ENCODE results near the gene UBE2E3. TPM values are rescaled to one million over a fixed set of nuclear protein-coding genes. Genes with fewer than 3 reads are reported as not detected.
"Not testable (repeated sequence)": the region's sequence is repeated elsewhere in the genome, so short reads cannot be mapped to it uniquely, and the experiment has no call there.

The UBE2E3 gene
- total RNA-seq, 1 donor = 172 TPM

DNA sequence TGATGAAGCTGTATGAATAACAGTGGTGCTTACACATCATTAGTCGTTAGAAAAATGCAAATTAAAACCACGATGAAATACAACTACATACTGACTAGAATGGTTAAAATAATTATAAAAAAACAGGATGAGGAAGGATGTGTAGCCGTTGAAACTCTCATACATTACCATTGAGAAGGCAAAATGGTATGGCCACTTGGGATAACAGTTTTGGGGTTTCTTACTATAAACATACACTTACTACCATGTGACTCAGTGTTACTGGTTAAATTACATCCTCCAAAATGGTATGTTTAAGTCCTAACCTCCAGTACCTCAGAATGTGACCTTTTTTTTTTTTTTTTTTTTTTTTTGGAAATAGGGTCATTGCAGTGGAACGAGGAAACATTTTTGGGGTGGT is 58.4 kb downstream of the UBE2E3 start:
- H3K4me3 ChIP-seq (ENCODE audit: low read depth, low read length) = no peak overlapping the region
- DNase-seq (ENCODE audit: low read depth) = no peak
- TF ChIP-seq, protein P1, sequence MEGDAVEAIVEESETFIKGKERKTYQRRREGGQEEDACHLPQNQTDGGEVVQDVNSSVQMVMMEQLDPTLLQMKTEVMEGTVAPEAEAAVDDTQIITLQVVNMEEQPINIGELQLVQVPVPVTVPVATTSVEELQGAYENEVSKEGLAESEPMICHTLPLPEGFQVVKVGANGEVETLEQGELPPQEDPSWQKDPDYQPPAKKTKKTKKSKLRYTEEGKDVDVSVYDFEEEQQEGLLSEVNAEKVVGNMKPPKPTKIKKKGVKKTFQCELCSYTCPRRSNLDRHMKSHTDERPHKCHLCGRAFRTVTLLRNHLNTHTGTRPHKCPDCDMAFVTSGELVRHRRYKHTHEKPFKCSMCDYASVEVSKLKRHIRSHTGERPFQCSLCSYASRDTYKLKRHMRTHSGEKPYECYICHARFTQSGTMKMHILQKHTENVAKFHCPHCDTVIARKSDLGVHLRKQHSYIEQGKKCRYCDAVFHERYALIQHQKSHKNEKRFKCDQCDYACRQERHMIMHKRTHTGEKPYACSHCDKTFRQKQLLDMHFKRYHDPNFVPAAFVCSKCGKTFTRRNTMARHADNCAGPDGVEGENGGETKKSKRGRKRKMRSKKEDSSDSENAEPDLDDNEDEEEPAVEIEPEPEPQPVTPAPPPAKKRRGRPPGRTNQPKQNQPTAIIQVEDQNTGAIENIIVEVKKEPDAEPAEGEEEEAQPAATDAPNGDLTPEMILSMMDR (IDR thresholded peaks at IDR 0.05; ENCODE audit: insufficient read depth, low read length) = no peak

DNA sequence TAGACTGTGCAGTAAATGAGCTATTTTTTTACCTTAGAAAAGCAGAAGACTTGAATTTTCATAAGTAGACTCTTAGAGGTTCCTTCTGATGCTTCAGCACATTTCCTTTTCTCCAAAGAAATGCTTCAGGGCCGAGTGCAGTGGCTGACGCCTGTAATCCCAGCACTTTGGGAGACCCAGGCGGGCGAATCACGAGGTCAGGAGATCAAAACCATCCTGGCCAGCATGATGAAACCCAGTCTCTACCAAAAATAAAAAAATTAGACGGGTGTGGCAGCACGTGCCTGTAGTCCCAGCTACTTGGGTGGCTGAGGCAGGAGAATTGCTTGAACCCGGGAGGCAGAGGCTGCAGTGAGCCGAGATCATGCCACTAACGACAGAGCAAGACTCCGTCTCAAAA is 60.4 kb downstream of the UBE2E3 start:
- H3K4me3 ChIP-seq (ENCODE audit: low read depth, low read length); DNase-seq (ENCODE audit: low read depth): not testable (repeated sequence)

DNA sequence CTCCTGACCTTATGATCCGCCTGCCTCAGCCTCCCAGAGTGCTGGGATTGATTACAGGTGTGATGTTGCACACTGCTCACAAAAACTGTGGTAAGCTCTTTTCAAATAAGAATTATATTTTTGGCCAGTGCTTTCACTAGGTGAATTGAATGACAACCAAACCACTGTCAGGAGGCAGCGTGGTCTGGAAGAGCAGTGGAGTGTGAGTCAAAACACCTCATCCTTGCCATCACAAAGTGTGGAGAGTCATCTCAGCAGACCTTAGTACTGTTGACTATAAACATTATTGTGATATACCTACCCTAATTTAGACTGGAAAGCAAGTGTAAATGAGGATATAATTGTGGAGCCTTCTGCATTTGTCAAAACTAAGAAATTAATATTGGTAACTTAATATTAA is 61.3 kb downstream of the UBE2E3 start:
- DNase-seq (ENCODE audit: low read depth) = no peak
- no peak overlapping the region for H3K4me3 ChIP-seq (ENCODE audit: low read depth, low read length)
- TF ChIP-seq, protein P1 (IDR thresholded peaks at IDR 0.05; ENCODE audit: insufficient read depth, low read length) = no peak

DNA sequence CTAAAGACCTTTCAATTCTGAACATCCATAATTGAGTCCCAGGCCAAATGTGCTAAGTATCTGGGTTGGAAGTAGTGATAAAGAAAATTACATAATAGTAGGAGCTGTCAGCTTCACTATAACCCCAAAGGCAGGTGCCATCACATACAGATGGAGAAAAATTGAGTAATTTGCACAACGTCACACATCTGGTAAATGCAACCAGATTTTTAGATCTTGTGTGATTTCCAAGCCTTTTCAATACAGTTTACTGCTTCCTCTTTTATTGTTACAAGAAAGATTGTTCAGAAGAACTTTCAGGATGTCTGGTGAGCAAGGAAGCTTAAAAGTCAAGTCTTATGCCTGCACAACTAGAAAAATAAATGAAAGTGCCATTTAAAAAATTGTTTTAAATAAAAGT is 62.3 kb downstream of the UBE2E3 start:
- no peak for DNase-seq (ENCODE audit: low read depth)
- TF ChIP-seq, protein P1 (IDR thresholded peaks at IDR 0.05; ENCODE audit: insufficient read depth, low read length) = no peak
- H3K4me3 ChIP-seq (ENCODE audit: low read depth, low read length) = no peak overlapping the region

DNA sequence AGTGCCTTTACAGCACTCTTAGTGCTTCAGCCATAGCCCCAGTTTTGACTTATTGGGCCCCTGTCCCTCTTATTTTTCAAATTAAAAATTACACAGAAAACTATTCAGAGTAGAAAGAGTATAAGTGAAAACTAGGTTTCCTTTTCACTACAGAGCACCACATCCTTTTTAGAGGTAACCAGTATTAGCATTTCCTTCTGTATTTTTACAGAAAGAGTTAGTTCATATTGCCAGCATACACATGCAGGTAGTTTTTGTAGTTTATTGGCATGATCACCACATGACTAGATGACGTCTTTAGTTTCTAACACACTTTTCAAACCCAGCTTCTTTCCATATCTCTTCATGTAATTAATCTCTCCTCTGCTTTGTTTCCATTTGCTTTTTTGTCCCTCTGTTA is 66.4 kb downstream of the UBE2E3 start:
- TF ChIP-seq, protein P1 (IDR thresholded peaks at IDR 0.05; ENCODE audit: insufficient read depth, low read length) = no peak
- H3K4me3 ChIP-seq (ENCODE audit: low read depth, low read length) = no peak overlapping the region
- no peak for DNase-seq (ENCODE audit: low read depth)

DNA sequence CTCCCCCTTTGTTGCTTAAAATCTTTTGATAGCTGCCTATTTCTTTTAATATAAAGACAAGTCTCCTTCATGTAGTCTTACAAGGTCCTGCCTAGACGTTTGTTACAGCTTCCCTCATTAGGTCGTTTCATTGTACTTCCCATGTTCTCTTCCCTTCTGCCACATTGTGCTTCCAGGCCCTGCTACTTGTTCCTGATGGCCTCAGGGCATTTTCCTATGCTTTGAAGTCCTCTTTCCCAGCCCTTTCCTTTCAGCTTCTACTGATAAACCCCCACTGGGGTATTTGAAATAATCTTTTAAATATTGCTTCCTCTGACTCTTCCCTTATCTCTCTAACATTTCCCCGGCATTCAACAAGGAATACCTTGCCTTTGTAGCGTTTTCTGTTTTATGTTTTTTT is 67.4 kb downstream of the UBE2E3 start:
- no peak overlapping the region for H3K4me3 ChIP-seq (ENCODE audit: low read depth, low read length)

DNA sequence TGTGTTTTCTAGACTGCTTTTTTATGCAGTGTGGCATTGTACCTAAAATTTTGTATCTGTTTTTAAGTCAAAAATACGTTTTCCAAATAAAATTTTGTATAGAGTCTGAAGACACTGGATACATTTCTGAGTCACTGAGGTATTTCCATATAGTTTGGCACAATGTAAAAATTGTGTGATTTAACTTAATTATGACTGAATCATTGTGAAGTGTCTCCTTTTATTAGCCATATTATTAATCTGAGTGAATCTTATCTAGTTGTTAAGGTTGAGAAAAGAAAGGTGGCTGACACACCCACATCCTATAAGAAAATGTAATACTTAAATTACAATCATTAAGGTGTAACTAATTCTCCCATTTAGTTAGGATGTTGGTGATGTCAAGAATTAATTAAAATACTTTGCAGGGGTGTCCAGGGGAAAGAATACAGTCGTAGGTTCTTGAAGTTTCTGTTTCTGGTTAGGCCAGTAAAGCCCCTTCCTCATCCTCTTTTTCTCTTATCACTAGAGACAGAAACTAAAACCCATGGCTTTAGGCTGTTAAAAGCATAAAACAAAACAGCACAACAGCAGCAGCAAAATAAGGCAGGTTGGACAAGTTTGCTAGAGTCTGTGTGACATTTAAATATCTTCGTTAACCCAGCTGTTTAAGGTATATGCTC is 71.6 kb downstream of the UBE2E3 start:
- H3K4me3 ChIP-seq (ENCODE audit: low read depth, low read length) = no peak overlapping the region
- no peak for DNase-seq (ENCODE audit: low read depth)
- TF ChIP-seq, protein P1 (IDR thresholded peaks at IDR 0.05; ENCODE audit: insufficient read depth, low read length) = no peak

More for the DNA sequence above, 67.4 kb downstream of the UBE2E3 start:
- no peak for DNase-seq (ENCODE audit: low read depth)
- TF ChIP-seq, protein P1 (IDR thresholded peaks at IDR 0.05; ENCODE audit: insufficient read depth, low read length) = no peak
